Ammon's horn (tissue), 1 donor: ENCODE data around the gene MAPRE3.

Source experiments
- DNase-seq: peaks from one replicate; pipeline ENCODE4 v3.0.0-alpha.2; 2016; ENCODE audit warnings: low spot score

MAPRE3 gene

GRCh38 chr2:26983746-26984145, 13.3 kb downstream of the MAPRE3 start:
- DNase-seq, result no peak

- DNase-seq, result no peak
These were observed 15.4 kb downstream of the MAPRE3 start for GRCh38 chr2:26985807-26986206.

DNA sequence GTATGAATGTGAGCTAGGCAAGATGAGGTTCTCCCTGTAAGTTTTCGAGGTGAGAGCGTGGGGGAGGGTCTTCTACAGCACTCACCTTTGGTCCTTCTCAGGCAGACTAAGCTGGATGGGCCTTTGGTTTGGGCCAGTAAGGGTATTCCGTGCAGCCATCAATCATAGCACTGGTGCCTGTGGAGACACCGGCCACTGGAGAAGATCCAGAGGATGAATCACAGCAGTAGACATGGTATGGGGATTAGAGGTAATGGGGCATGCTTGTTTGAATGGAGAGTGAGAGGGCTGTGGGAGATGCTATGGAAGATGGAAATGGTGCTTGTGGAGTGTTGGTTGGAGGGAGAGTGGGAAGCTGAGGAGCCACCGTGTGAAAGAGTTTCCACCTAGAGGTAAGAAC, 16.1 kb downstream of the MAPRE3 start:
- DNase-seq, result no peak

GRCh38 chr2:26988058-26988860, 17.8 kb downstream of the MAPRE3 start:
- no peak for DNase-seq

- DNase-seq, result no peak
These were observed 18.7 kb downstream of the MAPRE3 start for GRCh38 chr2:26989156-26989555.

DNA sequence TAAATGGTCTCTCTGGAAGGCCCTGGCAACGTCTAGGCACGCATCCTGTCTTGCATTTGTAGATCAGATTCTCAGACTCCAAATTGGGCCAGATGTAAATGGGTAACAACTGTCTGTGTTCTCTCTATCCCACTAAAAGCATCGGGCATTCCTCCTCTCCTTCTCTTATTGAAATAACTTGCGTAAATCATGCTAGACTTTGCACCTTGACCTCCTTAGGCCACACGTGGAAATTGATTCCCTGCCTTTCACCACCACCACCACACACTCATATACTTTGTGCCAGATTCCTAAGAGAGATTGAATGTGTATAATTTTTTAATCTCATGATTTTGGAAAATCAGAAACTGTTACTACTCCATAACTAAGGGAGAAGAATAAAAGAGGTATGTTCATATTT, 21.3 kb downstream of the MAPRE3 start:
- DNase-seq, result no peak

GRCh38 chr2:26993768-26994167, 23.3 kb downstream of the MAPRE3 start:
- DNase-seq, result no peak

DNA sequence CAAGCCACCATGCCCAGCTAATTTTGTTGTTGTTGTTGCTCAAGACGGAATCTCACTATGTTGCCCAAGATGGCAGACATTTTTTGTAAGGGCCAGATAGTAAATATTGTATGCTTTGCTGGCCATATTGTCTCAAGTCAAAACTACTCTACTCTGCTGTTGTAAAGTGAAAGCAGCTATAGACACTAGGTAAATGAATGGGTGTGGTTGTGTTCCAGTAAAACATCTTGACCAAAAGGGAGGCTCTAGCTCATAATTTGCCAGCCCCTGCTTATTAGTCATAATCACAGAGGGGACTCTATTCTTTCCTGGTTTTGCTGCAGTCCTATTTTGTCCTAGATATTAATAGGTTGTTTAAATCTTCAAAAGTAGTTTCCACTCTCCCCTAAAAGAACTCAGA, 24.5 kb downstream of the MAPRE3 start:
- DNase-seq, result no peak

GRCh38 chr2:26997394-26997793, 27.0 kb downstream of the MAPRE3 start:
- DNase-seq, result no peak

DNA sequence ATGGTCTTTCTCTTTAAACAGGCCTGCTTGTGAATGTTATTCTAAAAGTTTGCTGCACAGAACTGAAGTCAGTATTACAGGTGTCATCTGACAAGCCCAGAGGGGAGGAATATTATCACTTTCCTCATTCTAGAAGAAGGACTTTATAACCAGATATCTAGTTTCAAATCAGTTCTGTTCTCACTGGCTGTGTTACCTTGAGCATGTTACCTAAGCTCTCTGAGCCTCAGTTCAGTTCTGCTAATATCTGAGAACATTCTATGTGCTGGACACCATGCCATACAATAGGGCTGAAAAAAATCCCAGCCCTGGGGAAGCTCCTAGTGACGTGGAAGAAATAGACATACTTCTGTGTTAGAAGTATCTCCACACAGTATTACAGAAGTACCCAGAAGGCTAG, 27.9 kb downstream of the MAPRE3 start:
- no peak for DNase-seq

DNA sequence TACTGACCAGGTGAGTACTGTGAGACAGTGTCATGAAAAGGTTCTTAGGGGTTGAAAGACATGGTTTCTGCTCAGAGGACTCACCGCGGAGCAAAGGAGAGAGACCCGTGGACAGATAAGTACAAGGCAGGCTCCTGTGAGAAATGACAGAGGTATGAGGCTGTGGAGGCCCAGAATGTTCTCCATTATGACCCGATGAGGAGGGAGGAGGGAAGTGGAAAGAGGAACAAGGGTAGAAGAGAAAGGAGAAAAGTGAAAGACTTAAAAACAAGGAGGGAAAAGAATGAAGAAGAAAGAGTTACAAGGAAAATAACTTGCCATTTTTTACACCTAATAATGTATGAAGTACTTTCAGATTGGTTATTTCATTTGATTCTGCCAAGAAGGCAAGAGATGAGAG, 29.8 kb downstream of the MAPRE3 start:
- DNase-seq, result no peak

DNA sequence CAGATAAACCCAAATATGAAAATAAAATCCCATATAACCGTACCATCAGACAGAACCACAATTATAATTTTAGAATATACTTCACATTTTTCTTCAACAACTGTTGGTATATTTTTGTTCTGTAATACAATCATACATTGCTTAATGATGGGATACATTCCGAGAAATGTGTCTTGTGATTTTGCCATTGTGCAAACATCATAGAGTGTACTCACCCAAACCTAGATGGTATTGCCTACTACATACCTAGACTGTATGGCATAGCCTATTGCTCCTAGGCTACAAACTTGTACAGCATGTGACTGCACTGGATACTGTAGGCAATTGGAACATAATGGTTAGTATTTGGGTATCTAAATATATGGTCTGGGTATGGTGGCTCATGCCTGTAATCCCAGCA, 30.6 kb downstream of the MAPRE3 start:
- no peak for DNase-seq

- DNase-seq, result peak; percentile 36
These were observed 31.5 kb downstream of the MAPRE3 start for GRCh38 chr2:27001950-27002349.

DNA sequence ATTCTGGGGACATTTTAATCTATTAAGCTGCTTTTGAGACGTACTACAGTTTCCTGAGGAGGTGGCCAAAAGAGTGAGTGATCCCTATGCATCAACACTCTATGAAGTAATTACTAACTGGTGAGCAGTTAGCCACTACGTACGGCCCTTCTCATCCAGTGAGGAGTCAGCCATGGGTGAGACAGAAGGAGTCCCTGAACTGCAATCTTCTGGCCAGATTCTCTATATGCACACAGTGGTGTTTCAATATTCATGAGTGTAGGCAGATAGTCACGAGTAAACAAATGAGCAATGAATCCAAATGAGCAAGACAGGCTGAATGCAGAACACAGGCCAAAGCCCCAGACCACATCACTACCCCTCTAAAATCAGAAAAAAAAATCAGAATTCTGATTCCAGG, 32.6 kb downstream of the MAPRE3 start:
- DNase-seq, result peak; percentile 17

DNA sequence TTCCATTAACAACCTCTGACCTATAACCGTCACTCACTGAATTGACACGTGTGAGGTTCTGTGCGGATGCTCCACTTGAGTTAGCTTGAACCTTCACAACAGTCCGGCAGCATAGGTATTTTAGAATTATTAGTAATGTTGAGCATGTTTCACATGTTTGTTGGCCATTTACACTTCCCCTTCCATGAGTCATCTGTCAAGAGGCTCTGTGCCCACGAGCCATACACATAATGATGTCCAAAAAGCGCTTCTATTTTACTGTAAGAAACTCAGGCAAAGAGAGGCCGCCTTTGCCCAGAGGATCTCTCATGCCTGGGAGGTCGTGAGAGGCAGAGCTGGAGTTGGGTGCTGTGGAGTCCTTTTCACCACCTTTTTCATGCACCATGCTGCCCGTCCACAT, 33.4 kb downstream of the MAPRE3 start:
- DNase-seq, result no peak

DNA sequence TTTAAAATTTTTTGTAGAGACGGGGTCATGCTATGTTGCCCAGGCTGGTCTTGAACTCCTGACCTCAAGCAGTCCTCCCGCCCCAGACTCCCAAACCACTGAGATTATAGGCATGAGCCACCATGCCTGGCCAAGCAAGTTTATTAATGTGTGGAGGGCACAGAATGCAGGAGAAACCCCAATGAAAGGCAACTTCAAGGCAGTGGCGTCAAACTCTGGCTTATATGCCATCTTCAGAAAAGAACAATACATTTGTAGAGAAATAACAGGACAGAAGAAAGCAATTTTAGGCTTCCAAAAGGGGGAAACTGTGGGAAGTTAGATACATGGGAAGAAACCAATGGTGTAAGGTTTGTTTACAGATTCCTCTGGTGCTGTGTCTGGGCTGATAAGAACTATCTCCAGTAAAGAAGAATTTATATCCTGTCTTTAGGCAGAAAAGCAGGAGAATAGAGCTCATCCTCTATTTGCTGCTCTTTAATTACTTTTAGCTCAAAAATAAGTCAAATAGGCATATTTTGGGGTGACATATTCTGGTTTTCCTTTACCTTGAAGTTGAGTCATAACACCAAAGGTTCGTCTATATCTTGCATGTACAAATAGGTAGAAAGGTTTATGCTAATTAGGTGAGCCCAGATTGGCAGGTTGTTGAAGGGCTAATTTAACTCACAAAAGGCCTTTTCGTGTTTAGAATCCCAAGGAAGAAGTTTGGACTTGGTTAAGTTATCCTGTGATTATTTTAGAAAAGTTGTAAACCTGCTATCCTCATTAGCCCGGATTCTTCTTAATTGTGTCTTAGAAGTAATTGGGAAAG, 36.4 kb downstream of the MAPRE3 start:
- no peak for DNase-seq

DNA sequence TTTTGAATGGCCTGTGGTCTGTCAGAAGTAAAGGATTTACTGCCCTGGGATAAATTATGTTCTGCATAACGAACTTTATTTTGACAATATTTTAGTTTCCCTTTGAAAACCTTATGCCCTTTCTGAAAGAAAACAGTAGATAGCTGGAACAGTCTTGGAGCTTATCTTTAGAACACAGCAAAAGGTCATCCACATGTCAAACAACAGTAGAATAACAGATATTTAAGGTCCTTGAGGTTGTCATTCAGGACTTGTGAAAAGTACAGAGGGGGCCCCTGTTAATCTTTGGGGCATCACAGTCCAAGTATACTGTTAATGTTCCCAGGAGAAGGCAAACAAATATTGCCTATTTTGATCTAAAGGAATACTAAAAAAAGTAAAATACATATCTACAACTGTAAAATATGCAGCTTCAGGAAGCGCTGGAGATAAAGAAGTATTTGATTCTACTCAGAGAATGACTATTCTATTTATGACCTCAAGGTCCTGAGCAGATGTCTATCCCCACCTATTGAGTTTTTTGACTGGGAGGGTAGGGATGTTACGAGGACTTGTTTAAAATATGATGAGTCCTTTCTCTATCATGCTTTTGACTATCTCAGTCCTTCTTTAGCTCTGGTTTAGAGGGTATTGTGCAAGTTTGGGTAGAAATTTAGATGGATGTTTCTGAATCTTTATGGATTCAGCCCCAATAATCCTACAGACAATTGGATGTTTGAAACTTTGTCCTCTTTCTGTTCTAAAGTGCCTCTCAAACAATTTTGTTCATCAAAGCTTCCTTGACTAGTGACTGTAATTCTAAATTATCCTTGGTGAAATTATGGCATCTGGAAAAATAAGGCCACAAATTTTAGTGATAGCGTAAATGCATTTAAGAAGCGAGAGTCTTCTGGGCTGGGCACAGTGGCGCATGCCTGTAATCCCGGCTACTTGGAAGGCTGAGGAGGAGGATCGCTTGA, 37.3 kb downstream of the MAPRE3 start:
- DNase-seq, result no peak

- no peak for DNase-seq
These were observed 38.2 kb downstream of the MAPRE3 start for GRCh38 chr2:27008678-27009077.

DNA sequence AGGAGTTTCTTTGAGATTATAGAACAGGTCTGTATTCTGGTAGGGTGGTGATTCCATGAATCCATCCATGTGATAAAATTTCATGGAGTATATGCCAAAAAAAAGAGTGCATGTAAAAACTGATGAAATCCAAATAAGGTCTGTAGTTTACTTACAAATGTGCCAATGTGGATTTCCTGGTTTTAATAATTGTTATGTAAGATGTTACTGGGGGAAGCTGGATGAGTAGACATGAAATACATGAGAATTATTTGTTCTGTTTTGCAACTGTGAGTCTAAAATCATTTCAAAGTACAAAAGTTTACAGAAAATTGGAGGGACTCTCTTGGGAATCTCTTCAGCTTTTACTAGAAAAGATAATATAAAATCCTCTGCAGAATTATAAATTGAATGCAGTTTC, 38.6 kb downstream of the MAPRE3 start:
- no peak for DNase-seq

DNA sequence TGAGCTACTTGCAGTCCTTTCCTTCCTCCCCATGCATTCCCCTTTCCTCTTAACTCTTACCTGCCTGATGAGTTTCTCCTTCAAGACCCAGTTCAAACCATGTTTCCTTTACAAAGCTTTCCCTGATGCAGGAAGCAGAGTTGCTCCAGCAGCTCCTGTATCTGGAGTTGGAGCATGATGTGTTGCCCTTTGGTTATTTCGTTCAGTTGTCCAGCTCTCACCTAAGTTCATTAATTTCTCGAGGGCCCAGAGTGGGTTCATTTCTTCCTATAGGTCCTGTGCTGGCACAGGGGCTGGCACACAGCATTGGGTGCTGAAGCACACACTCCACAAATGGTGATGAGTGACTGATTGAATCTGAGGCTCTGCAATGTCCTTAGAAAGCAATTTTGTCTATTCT, 39.3 kb downstream of the MAPRE3 start:
- no peak for DNase-seq

DNA sequence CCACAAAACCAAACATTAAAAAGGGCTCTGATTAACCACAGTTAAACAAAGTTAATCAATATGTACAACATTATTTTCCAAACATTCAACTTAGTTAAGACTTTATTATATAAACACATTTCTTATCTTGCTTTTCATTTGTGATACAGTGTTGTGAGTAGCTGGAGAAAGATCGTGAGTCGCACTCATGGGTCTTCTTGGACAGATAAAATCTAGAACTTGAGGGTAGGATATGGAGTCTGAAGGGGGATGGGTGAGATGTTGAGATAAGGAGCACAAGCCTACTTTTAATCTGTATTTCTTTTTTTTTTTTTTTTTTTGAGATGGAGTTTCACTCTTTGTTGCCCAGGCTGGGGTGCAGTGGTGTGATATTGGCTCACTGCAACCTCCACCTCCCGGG, 39.7 kb downstream of the MAPRE3 start:
- no peak for DNase-seq

DNA sequence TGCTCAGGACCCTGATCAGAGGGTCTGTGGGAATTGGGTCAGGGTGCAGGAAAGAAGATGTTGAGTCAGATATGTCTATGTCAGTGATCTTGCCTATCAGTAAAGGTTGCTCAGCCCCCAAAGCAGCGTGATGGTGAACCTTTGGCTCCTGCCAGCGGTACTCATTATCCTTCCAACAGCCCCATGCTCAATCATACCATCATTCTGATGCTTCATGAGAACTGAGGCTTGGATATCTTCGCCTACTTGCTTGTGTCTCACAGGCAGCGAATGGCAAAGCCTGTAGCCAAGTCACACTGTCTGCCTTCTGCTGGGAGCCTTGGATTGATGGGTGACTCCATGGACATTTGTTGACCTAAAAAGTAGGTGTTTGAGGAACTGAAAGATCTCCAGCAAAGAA, 43.3 kb downstream of the MAPRE3 start:
- no peak for DNase-seq
